ENCODE results near the gene MX2. TPM values are rescaled to one million over a fixed set of nuclear protein-coding genes. Genes with fewer than 3 reads are reported as not detected.
"Not testable (repeated sequence)": the region's sequence is repeated elsewhere in the genome, so short reads cannot be mapped to it uniquely, and the experiment has no call there.

Gene MX2, protein sequence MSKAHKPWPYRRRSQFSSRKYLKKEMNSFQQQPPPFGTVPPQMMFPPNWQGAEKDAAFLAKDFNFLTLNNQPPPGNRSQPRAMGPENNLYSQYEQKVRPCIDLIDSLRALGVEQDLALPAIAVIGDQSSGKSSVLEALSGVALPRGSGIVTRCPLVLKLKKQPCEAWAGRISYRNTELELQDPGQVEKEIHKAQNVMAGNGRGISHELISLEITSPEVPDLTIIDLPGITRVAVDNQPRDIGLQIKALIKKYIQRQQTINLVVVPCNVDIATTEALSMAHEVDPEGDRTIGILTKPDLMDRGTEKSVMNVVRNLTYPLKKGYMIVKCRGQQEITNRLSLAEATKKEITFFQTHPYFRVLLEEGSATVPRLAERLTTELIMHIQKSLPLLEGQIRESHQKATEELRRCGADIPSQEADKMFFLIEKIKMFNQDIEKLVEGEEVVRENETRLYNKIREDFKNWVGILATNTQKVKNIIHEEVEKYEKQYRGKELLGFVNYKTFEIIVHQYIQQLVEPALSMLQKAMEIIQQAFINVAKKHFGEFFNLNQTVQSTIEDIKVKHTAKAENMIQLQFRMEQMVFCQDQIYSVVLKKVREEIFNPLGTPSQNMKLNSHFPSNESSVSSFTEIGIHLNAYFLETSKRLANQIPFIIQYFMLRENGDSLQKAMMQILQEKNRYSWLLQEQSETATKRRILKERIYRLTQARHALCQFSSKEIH
- 4.2 TPM for total RNA-seq
- long read RNA-seq, transcript MX2-201 (14 exons, 3,042 nt): major isoform, 5 of 9 reads
- long read RNA-seq, partial matches to known transcripts: 0 of 9 reads
- long read RNA-seq, other reads (novel, unspliced or antisense): 4 of 9 reads

DNA sequence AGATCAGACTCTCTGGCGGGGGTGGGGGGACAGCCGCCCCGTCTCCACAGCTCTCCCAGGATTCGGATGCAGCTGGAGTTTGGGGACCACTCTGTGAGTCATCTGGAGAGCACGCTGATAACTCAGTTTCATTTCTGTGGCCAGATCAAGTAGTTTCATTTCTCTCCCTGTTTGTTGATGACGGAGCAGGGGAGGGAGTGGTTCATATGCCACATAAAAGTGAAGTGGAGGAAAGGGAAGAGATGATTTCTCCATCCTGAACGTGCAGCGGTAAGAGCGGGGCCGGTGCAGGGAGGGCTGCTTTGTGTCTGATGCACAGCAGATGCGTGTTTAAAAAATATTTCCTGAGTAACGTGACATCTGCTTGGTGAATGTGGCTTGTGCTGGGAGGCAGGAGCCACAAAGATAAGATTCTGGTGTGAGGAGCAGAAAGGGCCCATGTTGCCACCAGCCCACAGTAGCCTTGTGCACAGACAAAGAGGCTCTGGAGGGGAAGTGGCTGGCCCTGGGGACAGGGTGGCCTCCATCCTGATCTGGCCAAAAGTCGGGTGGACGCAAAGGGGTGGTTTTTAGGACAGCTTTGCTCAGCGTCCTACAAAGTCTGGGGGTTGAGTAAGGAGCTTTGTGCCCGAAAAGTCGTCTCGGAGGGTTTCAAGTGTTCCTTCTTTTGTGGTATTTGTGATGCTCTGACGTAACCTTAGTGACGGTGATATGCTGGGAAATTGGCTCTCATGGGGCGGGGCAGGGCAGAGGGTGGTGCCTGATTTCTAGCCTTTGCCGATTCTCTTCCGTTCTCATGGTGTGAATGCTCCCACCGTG, at the start of gene MX2:
Gene MX2, plus strand, starts transcription at position 242 of the 819 bp plus-strand sequence. CDS start 14,880 bp downstream, outside the sequence.
- DNase-seq: peak; percentile 81
- intact Hi-C loops (cut with DNase I): no loop called here
- ATAC-seq (ENCODE audit: poor library complexity): peak; percentile 85

DNA sequence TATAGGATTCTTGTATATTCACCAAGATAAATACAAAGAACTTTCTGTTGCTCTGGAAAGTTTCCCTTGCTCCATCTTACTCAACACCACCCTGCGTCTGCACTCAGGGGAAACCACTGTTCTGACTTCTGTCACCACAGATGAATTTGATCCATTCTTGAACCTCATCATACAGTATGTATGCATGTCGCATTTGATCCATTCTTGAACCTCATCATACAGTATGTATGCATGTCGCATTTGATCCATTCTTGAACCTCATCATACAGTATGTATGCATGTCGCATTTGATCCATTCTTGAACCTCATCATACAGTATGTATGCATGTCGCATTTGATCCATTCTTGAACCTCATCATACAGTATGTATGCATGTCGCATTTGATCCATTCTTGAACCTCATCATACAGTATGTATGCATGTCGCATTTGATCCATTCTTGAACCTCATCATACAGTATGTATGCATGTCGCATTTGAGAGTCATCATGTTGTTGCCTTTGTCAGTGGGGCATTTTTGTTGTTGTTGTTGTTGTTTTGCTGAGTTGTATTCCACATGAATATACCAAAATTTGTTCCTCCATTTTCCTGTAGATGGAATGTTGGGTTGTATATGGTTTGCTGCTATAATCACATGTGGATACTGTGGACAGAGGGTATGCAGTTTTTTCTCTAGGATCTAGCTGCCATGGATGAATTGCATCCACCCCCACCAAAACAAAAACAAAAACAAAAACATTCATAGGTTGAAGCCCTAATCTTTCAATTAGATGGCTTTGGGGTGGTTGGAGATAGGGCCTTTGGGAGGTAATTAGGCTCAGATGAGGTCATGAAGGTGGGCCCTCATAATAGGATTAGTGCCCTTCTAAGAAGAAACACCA, 48.3 kb upstream of the MX2 start:
- ATAC-seq (ENCODE audit: poor library complexity); intact Hi-C loops (cut with DNase I); DNase-seq: not testable (repeated sequence)

DNA sequence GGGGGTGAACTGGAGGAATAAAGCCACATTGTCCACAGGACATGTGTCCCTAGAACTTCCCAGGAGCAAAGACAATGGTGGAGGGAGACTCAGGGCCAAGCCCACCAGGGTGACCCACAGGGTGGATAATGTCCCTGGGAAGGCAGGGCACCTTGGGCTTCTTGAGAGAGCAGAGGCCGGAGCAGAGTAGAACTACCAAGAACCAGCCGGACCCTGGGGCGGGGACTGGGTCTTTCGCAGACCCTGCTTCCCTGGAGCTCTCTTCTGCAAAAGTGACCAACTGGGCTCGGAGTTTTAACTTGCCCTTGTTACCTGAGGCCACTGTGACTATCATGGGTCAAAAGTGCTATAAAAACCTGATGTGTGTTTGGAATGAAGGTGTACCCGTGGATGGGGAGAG, 46.1 kb upstream of the MX2 start:
- intact Hi-C loops (cut with DNase I): no loop called here
- DNase-seq: no peak
- ATAC-seq (ENCODE audit: poor library complexity): no peak

- peak; percentile 25 for ATAC-seq (ENCODE audit: poor library complexity)
- intact Hi-C loops (cut with DNase I): no loop called here
- no peak for DNase-seq
These were observed 45.4 kb upstream of the MX2 start, which contains the start of gene FAM3B for GRCh38 chr21:41316200-41317062. TSS of gene FAM3B (plus strand) at chr21:41316801. CDS start at chr21:41316880, 79 bp downstream.

DNA sequence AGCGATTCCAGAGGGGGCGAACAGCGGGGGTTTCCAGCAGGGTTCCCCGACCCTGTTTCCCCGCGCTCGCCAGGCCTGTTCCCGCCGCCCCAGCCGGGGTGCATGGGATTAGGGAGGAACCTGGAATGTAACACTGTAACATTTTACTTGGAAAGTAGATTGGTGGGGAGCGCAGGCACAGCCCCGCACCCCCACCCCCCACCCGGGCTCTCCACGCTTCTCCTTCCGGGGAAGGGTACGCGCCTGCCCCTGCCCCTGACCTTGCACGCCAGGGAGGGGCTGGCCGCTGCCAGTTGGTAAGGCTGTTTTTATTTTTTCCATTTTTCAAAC, 44.8 kb upstream of the MX2 start:
- DNase-seq: no peak
- intact Hi-C loops (cut with DNase I): no loop called here
- no peak for ATAC-seq (ENCODE audit: poor library complexity)

GRCh38 chr21:41317458-41317857, 44.4 kb upstream of the MX2 start:
- intact Hi-C loops (cut with DNase I): no loop called here
- no peak for ATAC-seq (ENCODE audit: poor library complexity)
- DNase-seq: no peak

DNA sequence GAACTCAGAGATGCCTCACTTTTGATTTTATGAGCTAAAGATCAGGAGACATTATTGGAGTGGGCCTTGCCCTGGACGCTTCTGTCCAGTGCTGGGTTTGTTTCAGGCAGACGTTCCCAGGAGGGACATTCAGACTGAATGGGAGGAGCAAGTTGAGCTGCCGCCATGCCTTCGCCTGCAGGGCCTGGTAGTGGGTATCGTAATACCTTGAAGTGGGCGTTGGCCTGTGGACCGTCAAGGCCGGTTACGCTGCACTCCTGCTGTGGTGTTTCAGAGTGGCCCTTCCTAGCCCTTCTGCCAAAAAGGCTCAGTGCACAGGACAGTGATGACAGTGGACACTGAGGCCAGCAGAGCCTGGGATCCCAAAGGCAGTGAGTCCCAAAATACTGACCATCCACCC, 43.6 kb upstream of the MX2 start:
- ATAC-seq (ENCODE audit: poor library complexity) (no peak), DNase-seq (no peak)
- intact Hi-C loops (cut with DNase I): no loop called here

GRCh38 chr21:41319273-41319672, 42.6 kb upstream of the MX2 start:
- no peak for DNase-seq
- intact Hi-C loops (cut with DNase I): no loop called here
- no peak for ATAC-seq (ENCODE audit: poor library complexity)

GRCh38 chr21:41321211-41321907, 40.5 kb upstream of the MX2 start:
- intact Hi-C loops (cut with DNase I): no loop called here
- ATAC-seq (ENCODE audit: poor library complexity) (no peak), DNase-seq (no peak)

- ATAC-seq (ENCODE audit: poor library complexity) (no peak), DNase-seq (no peak)
- intact Hi-C loops (cut with DNase I): no loop called here
These were observed 39.8 kb upstream of the MX2 start for GRCh38 chr21:41321908-41322495.

GRCh38 chr21:41322496-41323382, 39.1 kb upstream of the MX2 start:
- ATAC-seq (ENCODE audit: poor library complexity) (no peak), DNase-seq (no peak)
- intact Hi-C loops (cut with DNase I): no loop called here

GRCh38 chr21:41325138-41325912, 36.5 kb upstream of the MX2 start:
- intact Hi-C loops (cut with DNase I): no loop called here
- ATAC-seq (ENCODE audit: poor library complexity): no peak
- no peak for DNase-seq

DNA sequence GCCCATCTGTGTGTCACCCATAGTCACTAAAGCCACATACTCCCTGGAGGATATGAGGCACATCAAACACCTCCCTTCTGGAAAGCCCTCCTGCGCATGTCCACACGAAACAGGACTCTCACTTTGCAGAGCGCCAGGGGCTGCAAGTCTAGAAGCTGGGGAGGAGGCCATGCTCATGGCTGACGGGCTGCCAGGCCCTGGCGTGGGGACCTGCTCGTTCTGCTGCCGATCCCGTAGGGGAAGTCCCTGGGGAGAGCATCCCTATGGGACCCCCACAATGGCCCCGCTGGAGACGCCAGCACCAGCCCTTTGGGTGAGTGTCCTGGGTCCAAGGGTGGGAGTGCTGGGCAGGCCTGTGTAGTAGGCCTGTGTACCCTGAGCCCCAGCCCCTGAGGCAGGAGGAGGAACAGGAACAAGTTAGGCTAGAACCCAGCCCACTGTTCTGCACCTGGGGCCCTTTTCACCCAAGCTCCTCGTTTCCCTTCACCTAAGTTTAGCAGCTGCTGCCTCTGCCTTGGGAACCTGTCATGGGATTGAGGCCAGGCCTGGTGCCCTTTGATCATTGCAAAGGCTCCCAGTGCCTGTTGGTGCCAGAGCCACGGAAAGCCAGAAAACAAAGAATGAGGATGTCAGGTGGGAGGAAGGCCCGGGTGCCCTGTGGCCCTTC, 35.3 kb upstream of the MX2 start:
- no peak for ATAC-seq (ENCODE audit: poor library complexity)
- intact Hi-C loops (cut with DNase I): no loop called here

GRCh38 chr21:41327753-41328152, 34.1 kb upstream of the MX2 start:
- intact Hi-C loops (cut with DNase I): no loop called here
- DNase-seq (no peak), ATAC-seq (ENCODE audit: poor library complexity) (no peak)

More for the DNA sequence above, 35.3 kb upstream of the MX2 start:
- no peak for DNase-seq

Measured in Right ventricle myocardium superior (tissue), 1 donor.